Hepatocyte (in vitro differentiated cells): Measurements from ENCODE around the gene PHLPP1. TPM values are rescaled to one million over a fixed set of nuclear protein-coding genes. Genes with fewer than 3 reads are reported as not detected.

Source experiments
- DNase-seq: peaks from one replicate; pipeline ENCODE4 v3.0.0-alpha.2; 2016; ENCODE audit warnings: low spot score
- H2AFZ ChIP-seq: fragments of 200-600 bp; sonication (generic); 2 replicates; pipeline ENCODE4 v1.6.0; 2016; ENCODE audit warnings: antibody characterized with exemption, mild to moderate bottlenecking
- H3K27ac ChIP-seq: fragments of 200-600 bp; sonication (generic); 2 replicates; pipeline ENCODE4 v1.5.1; 2016; ENCODE audit warnings: mild to moderate bottlenecking
- H3K27me3 ChIP-seq: fragments of 200-600 bp; sonication (generic); 2 replicates; pipeline ENCODE4 v1.6.1; 2016
- H3K36me3 ChIP-seq: fragments of 200-600 bp; sonication (generic); replicated peaks from 2 replicates; pipeline ENCODE4 v1.5.1; 2016; ENCODE audit warnings: low read depth; ENCODE audit not compliant: insufficient read depth
- H3K4me1 ChIP-seq: fragments of 200-600 bp; sonication (generic); 2 replicates; pipeline ENCODE4 v1.5.1; 2016; ENCODE audit warnings: mild to moderate bottlenecking, moderate library complexity; ENCODE audit not compliant: insufficient read depth
- H3K4me2 ChIP-seq: fragments of 200-600 bp; sonication (generic); 2 replicates; pipeline ENCODE4 v1.6.0; 2016
- H3K4me3 ChIP-seq: fragments of 200-600 bp; sonication (generic); 2 replicates; pipeline ENCODE4 v1.5.1; 2016; ENCODE audit warnings: mild to moderate bottlenecking
- H3K79me2 ChIP-seq: fragments of 200-600 bp; sonication (generic); 2 replicates; pipeline ENCODE4 v1.6.0; 2017; ENCODE audit warnings: mild to moderate bottlenecking
- H3K9me2 ChIP-seq: fragments of 200-600 bp; sonication (generic); replicated peaks from 2 replicates; pipeline ENCODE4 v1.6.0; 2017; ENCODE audit warnings: mild to moderate bottlenecking; ENCODE audit not compliant: insufficient read depth
- H3K9me3 ChIP-seq: fragments of 200-600 bp; sonication (generic); 2 replicates; pipeline ENCODE4 v1.5.1; 2016; ENCODE audit warnings: low read depth, mild to moderate bottlenecking
- H4K20me1 ChIP-seq: fragments of 200-600 bp; sonication (generic); 2 replicates; pipeline ENCODE4 v1.6.0; 2016; ENCODE audit warnings: mild to moderate bottlenecking; ENCODE audit not compliant: insufficient read depth, poor library complexity, severe bottlenecking
- EZH2 ChIP-seq: fragments of 200-600 bp; sonication (generic); IDR thresholded peaks from 2 replicates; pipeline ENCODE4 v1.6.1; 2016; ENCODE audit warnings: antibody characterized with exemption, mild to moderate bottlenecking, borderline replicate concordance
- EZH2phosphoT487 ChIP-seq: fragments of 200-600 bp; sonication (generic); IDR thresholded peaks from one replicate; pipeline ENCODE4 v1.6.1; 2018; ENCODE audit warnings: antibody characterized with exemption, mild to moderate bottlenecking, low read depth, moderate library complexity; ENCODE audit not compliant: unreplicated experiment, severe bottlenecking
- WGBS: methylation state at CpG from one replicate; pipeline ENCODE4 v1.1.6; 2016; ENCODE audit warnings: low lambda C conversion rate; ENCODE audit errors: missing lambda C conversion rate; 5-methylcytosine and 5-hydroxymethylcytosine counted together
- polyA plus RNA-seq: library from polyadenylated mRNA; unstranded; fragments of >200 nt; fragmentation: Nextera tagmentation; extraction: Ambion mirVana; gene quantifications from 2 replicates; pipeline ENCODE4 v1.2.1, GENCODE V29; 2016
- total RNA-seq: library from RNA; depleted of rRNA; stranded (reverse); fragments of >200 nt; gene quantifications from 2 replicates; pipeline ENCODE4 v1.2.3, GENCODE V29; 2014
- TF ChIP-seq, protein P1 (sequence below): fragments of 200-600 bp; sonication (generic); IDR thresholded peaks from 2 replicates; pipeline ENCODE4 v1.5.1; 2016; ENCODE audit warnings: antibody characterized with exemption, mild to moderate bottlenecking; ENCODE audit not compliant: poor library complexity

Gene PHLPP1
- total and polyA plus RNA-seq, 2 experiments from 2014 or later = 7.3 to 14.3 TPM

DNA sequence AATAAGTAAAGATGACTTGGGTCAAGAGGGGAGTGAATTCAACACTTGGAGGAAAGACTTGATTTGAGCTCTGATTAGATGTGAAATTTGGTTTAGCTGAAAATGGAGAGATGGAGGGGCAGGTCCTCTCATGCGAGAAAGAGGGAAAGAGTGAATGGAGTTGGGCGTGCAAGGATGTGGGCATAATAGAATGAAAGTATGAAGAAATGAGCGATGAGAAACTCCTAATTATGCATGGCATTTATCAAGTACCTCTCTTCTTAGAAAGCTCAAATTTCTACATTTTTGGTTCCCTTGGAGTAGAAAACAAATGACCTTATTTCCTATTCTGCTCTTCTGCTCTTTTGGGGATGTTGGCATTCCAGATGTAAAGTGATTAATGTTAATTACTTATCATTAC is 161.5 kb downstream of the PHLPP1 start:
- TF ChIP-seq, protein P1, sequence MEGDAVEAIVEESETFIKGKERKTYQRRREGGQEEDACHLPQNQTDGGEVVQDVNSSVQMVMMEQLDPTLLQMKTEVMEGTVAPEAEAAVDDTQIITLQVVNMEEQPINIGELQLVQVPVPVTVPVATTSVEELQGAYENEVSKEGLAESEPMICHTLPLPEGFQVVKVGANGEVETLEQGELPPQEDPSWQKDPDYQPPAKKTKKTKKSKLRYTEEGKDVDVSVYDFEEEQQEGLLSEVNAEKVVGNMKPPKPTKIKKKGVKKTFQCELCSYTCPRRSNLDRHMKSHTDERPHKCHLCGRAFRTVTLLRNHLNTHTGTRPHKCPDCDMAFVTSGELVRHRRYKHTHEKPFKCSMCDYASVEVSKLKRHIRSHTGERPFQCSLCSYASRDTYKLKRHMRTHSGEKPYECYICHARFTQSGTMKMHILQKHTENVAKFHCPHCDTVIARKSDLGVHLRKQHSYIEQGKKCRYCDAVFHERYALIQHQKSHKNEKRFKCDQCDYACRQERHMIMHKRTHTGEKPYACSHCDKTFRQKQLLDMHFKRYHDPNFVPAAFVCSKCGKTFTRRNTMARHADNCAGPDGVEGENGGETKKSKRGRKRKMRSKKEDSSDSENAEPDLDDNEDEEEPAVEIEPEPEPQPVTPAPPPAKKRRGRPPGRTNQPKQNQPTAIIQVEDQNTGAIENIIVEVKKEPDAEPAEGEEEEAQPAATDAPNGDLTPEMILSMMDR = no peak
- TF ChIP-seq EZH2phosphoT487 (no peak), EZH2 (no peak)
- H4K20me1 ChIP-seq = no peaks in the 10 kb centered on the region
- no peak overlapping the region for H3K27ac ChIP-seq
- no peak overlapping the region for H3K4me3 ChIP-seq
- peak overlapping the region; percentile 23 for H3K4me2 ChIP-seq
- DNase-seq = no peak
- WGBS = 94% methylated on average over 3 of the region's 3 CpGs
- H3K36me3 ChIP-seq = no peaks in the 10 kb centered on the region
- no peaks in the 10 kb centered on the region for H3K9me3 ChIP-seq
- no peaks in the 10 kb centered on the region for H3K79me2 ChIP-seq
- H3K4me1 ChIP-seq = peaks cover 25% of the 10 kb centered on the region
- H3K27me3 ChIP-seq = no peaks in the 10 kb centered on the region
- no peaks in the 10 kb centered on the region for H3K9me2 ChIP-seq
- no peak overlapping the region for H2AFZ ChIP-seq

DNA sequence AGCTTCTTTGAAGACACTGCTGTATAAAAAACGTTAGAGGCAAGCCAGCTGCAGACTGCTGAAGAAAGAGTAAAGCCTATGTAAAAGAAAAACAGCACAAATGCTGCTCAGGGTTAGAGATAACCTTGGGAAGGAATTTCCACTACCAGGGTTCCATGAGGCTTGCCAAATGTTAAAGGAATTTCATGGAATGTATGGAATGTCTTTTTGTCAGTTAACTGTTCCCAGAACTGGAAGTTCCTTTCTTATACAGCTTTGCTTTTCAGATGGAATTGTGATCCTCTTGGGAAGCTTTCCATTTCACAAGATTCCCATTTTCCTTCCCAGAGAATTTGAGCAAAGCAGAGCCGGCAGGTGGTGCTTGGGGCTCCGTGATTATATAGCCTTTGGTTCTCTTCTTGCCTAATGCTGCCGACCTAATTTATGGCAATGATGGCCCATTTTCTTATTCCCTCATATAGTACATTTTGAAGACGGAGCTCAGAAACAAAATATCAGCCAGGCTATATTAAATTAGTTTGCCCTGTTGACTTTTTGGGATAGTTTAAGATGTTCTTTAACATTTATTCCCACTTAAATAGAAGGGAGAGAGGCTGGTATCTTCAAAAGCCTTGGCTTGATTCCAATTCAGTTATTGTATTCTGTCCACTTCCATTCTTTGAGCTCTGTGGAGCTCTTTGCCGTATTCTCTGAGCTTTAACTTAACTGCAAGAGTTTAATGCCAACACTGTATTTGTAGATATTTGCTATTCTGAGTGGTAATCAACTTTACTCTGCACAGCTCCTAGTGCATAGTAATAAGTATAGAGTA is 162.3 kb downstream of the PHLPP1 start:
- no peak overlapping the region for H2AFZ ChIP-seq
- 41% methylated on average over 6 of the region's 6 CpGs for WGBS
- H3K9me3 ChIP-seq = no peaks in the 10 kb centered on the region

DNA sequence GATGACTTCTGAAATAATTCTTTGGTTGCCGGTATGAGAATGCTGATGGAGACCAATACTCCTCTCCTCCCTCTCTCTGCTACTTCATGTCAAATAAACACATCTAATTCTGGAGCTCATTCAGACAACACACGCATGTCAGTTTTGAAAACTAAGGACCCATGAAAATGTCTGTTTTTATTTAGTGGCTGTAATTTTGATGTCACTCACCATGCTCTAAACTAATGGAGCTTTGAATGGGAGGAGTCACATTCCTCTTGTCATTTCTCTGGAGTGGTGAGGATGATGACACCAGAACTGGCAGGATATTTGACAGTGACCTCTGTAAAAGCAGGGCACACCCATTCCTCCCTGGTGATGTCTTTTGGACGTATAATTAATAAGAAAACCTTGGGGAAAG is 163.0 kb downstream of the PHLPP1 start:
- TF ChIP-seq EZH2 (no peak), EZH2phosphoT487 (no peak)
- TF ChIP-seq, protein P1 = no peak
- Histone ChIP-seq H3K4me3 (no peak overlapping the region), H3K9me2 (no peaks in the 10 kb centered on the region), H4K20me1 (no peaks in the 10 kb centered on the region), H2AFZ (no peak overlapping the region), H3K4me2 (no peak overlapping the region), H3K27ac (no peak overlapping the region), H3K79me2 (peaks cover 4% of the 10 kb centered on the region), H3K4me1 (peaks cover 25% of the 10 kb centered on the region), H3K36me3 (no peaks in the 10 kb centered on the region), H3K27me3 (no peaks in the 10 kb centered on the region), H3K9me3 (no peaks in the 10 kb centered on the region)
- 79% methylated on average over 3 of the region's 3 CpGs for WGBS
- DNase-seq = no peak

More for the DNA sequence above, 162.3 kb downstream of the PHLPP1 start:
- Histone ChIP-seq H3K79me2 (no peaks in the 10 kb centered on the region), H3K27ac (no peak overlapping the region), H3K36me3 (no peaks in the 10 kb centered on the region), H3K9me2 (no peaks in the 10 kb centered on the region), H3K4me1 (peaks cover 25% of the 10 kb centered on the region), H3K4me3 (no peak overlapping the region), H3K4me2 (peak overlapping the region; percentile 23), H4K20me1 (no peaks in the 10 kb centered on the region), H3K27me3 (no peaks in the 10 kb centered on the region)
- peak; percentile 6 for DNase-seq
- TF ChIP-seq EZH2phosphoT487 = no peak
- no peak for TF ChIP-seq EZH2
- TF ChIP-seq, protein P1 = no peak
